Ovary (tissue), 9 donors: Measurements from ENCODE around the gene PROSER3. TPM values are rescaled to one million over a fixed set of nuclear protein-coding genes. Genes with fewer than 3 reads are reported as not detected.

Source experiments
- DNase-seq, 5 donors: peaks; one replicate each; pipeline ENCODE4 v3.0.0-alpha.2; 2019 to 2020
- H3K27ac ChIP-seq, 2 donors: fragments of 200-600 bp; one replicate each; pipeline versions ENCODE4 v1.5.1 to v1.8.0; 2019 to 2022
- H3K27me3 ChIP-seq: fragments of 200-600 bp; one replicate; pipeline ENCODE4 v1.8.0; 2022
- H3K36me3 ChIP-seq: fragments of 200-600 bp; sonication (generic); one replicate; pipeline ENCODE4 v1.5.1; 2019
- H3K4me1 ChIP-seq: one replicate; pipeline ENCODE4 v1.8.1; 2013; ENCODE audit warnings: mild to moderate bottlenecking, moderate library complexity; ENCODE audit not compliant: insufficient read depth
- H3K4me3 ChIP-seq: fragments of 200-600 bp; sonication (generic); one replicate; pipeline ENCODE4 v1.5.1; 2017
- H3K9me3 ChIP-seq, 2 donors: fragments of 200-600 bp in 1 of 2; sonication (generic) in 1 of 2; one replicate each; pipeline versions ENCODE4 v1.5.1 to v1.8.1; 2013 to 2019; ENCODE audit warnings: mild to moderate bottlenecking in 1 of 2, moderate library complexity in 1 of 2
- EP300 ChIP-seq: sonication (generic); formaldehyde crosslinking; IDR thresholded peaks from one replicate; pipeline ENCODE4 v1.6.1; 2017; ENCODE audit warnings: antibody characterized with exemption
- POLR2A ChIP-seq: fragments of 450-650 bp; IDR thresholded peaks from one replicate; pipeline ENCODE4 v1.6.1; 2017; ENCODE audit warnings: antibody characterized with exemption, mild to moderate bottlenecking, moderate library complexity
- WGBS, 3 donors: extraction: QIAGEN DNeasy Blood & Tissue Kit in 1 of 3; methylation state at CpG; one replicate each; pipeline versions ENCODE4 v1.1.5 to v1.1.7; 2013 to 2017; 5-methylcytosine and 5-hydroxymethylcytosine counted together
- intact Hi-C, 4 donors: fragments of 100-400 bp; cut with DNase I; formaldehyde crosslinking; loops; one replicate each; pipeline versions ENCODE4 v1.11.0 to v1.15.1; 2022 to 2023
- polyA plus RNA-seq, 2 donors: library from polyadenylated mRNA; stranded (reverse); fragments of 200-250 nt in 1 of 2; fragments of 350-450 nt in 1 of 2; fragmentation: Illumina TruSeq in 1 of 2; extraction: RNeasy Lipid Tissue Mini Kit (QIAGEN cat#74804) in 1 of 2; gene quantifications; one replicate each; pipeline ENCODE4 v1.2.3, GENCODE V29; 2013 to 2014
- total RNA-seq, 7 donors: library from RNA; depleted of rRNA in 2 of 7; stranded (reverse); fragments of >200 nt in 2 of 7; fragmentation: NEBNext Ultra II Directional in 3 of 7; extraction: Animal tissue kit (Norgen Biotek cat#: 25700) in 3 of 7; gene quantifications; one replicate each; pipeline versions ENCODE4 v1.1.0 to v1.2.4, GENCODE V29; 2016 to 2023
- TF ChIP-seq, protein P1 (sequence below), 3 donors: fragments of 450-650 bp in 2 of 3; fragments of 200-600 bp in 1 of 3; IDR thresholded peaks; one replicate each; pipeline versions ENCODE4 v1.5.1 to v1.8.0; 2016 to 2022; ENCODE audit warnings: antibody characterized with exemption in 3 of 3, mild to moderate bottlenecking in 1 of 3
- donor health status: DM: no; HTN: no; CAD: no; lungs with moderate emphysema.
- donor health status: DM: no; HTN: no; CAD: no.
- donor health status: Bipolar disorder and iron deficiency.
- donor health status: DM: yes; HTN: yes; CAD: no.
- donor health status: DM: no; HTN: no; CAD: no.
- donor health status: DM: yes; HTN: yes; CAD: no.

Gene PROSER3
- total and polyA plus RNA-seq, 9 donors: 3.3 to 59.0 (median 24.4) TPM

GRCh38 chr19:35780717-35781116 lies 22.7 kb downstream of the PROSER3 start:
- Histone ChIP-seq H3K9me3 (no peaks in the 10 kb centered on the region), H3K4me1 (peaks cover 3% of the 10 kb centered on the region), H3K27ac (no peak overlapping the region), H3K36me3 (no peaks in the 10 kb centered on the region), H3K4me3 (no peak overlapping the region), H3K27me3 (no peaks in the 10 kb centered on the region)
- intact Hi-C loops: loop anchor here in 1 of 4 donors (10.0 kb wide), 1 partner anchor 144 kb away; no protein-coding TSS in a partner anchor
- no peak for TF ChIP-seq EP300
- DNase-seq: peak in 1 of 5 donors; percentile 22
- WGBS, 3 donors: 87 to 92% (median 90%) methylated on average over 19 to 20 of the region's 20 CpGs

DNA sequence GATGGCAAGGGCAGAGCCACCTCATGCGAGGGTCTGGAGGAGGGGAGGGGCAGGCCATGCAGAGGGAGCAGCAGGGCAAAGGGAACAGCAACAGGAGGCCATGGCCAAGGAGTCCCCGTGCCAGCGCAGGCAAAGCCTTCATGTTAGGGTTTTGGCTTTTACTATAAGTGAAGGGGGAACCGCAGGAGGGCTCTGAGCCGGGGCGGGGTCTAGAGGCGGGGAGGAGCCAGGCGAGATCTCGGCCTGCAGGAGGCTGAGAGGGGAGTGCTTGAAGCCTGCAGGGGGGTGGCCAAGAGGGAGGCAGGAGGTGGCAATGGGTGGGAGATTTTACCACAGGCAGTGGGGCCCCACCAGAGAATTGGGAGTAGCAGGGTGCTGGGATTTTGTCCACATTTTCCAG lies 23.7 kb downstream of the PROSER3 start:
- no peak for TF ChIP-seq POLR2A
- no peak for TF ChIP-seq EP300
- TF ChIP-seq, protein P1, sequence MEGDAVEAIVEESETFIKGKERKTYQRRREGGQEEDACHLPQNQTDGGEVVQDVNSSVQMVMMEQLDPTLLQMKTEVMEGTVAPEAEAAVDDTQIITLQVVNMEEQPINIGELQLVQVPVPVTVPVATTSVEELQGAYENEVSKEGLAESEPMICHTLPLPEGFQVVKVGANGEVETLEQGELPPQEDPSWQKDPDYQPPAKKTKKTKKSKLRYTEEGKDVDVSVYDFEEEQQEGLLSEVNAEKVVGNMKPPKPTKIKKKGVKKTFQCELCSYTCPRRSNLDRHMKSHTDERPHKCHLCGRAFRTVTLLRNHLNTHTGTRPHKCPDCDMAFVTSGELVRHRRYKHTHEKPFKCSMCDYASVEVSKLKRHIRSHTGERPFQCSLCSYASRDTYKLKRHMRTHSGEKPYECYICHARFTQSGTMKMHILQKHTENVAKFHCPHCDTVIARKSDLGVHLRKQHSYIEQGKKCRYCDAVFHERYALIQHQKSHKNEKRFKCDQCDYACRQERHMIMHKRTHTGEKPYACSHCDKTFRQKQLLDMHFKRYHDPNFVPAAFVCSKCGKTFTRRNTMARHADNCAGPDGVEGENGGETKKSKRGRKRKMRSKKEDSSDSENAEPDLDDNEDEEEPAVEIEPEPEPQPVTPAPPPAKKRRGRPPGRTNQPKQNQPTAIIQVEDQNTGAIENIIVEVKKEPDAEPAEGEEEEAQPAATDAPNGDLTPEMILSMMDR (IDR thresholded peaks at IDR 0.05): no peak
- no peak overlapping the region for H3K4me3 ChIP-seq
- no peak for DNase-seq
- H3K27me3 ChIP-seq: no peaks in the 10 kb centered on the region
- H3K27ac ChIP-seq: no peak overlapping the region
- 73 to 78% (median 76%) methylated on average over 9 of the region's 9 CpGs for WGBS, 3 donors
- intact Hi-C loops: loop anchor here in 1 of 4 donors (10.0 kb wide), 1 partner anchor 143 kb away; no protein-coding TSS in a partner anchor
- no peaks in the 10 kb centered on the region for H3K9me3 ChIP-seq
- H3K4me1 ChIP-seq: no peaks in the 10 kb centered on the region
- H3K36me3 ChIP-seq: no peaks in the 10 kb centered on the region

DNA sequence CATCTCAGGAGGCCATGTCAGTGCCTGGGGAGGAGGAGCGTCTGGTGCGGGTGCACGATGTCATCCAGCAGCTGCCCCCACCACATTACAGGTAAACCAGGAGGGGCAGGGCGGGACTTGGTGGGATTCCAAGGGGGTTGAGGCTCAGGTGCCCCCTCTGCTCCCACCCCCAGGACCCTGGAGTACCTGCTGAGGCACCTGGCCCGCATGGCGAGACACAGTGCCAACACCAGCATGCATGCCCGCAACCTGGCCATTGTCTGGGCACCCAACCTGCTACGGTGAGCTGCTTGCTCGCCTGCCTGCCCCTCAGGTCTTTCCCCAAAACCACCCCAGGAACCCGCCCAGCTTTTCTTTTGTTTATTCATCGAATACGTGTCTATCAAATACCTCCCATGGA lies 24.6 kb downstream of the PROSER3 start:
- Histone ChIP-seq H3K27me3 (no peaks in the 10 kb centered on the region), H3K27ac (no peak overlapping the region), H3K4me3 (no peak overlapping the region), H3K36me3 (no peaks in the 10 kb centered on the region), H3K4me1 (no peaks in the 10 kb centered on the region), H3K9me3 (no peaks in the 10 kb centered on the region)
- peak in 1 of 5 donors; percentile 24 for DNase-seq
- TF ChIP-seq POLR2A (no peak), EP300 (no peak)
- TF ChIP-seq, protein P1 (IDR thresholded peaks at IDR 0.05): no peak
- intact Hi-C loops: loop anchor here in 1 of 4 donors (10.0 kb wide), 1 partner anchor 142 kb away; no protein-coding TSS in a partner anchor
- 92 to 97% (median 92%) methylated on average over 11 to 12 of the region's 12 CpGs for WGBS, 3 donors

- Histone ChIP-seq H3K27me3 (no peaks in the 10 kb centered on the region), H3K4me1 (no peaks in the 10 kb centered on the region), H3K27ac (no peak overlapping the region), H3K36me3 (no peaks in the 10 kb centered on the region), H3K4me3 (no peak overlapping the region), H3K9me3 (no peaks in the 10 kb centered on the region)
- TF ChIP-seq POLR2A (no peak), EP300 (no peak)
- TF ChIP-seq, protein P1 (IDR thresholded peaks at IDR 0.05): no peak
- peak in 1 of 5 donors; percentile 23 for DNase-seq
- WGBS, 3 donors: 78 to 79% (median 79%) methylated on average over 28 of the region's 28 CpGs
- intact Hi-C loops: loop anchor here in 1 of 4 donors (10.0 kb wide), 1 partner anchor 141 kb away; no protein-coding TSS in a partner anchor
Observed at GRCh38 chr19:35783469-35784434, 25.8 kb downstream of the PROSER3 start.
